ENCODE data around the gene TRPM1. TPM values are rescaled to one million over a fixed set of nuclear protein-coding genes. Genes with fewer than 3 reads are reported as not detected.

TRPM1 gene
- polyA plus RNA-seq, 2 of the 4 experiments (the other 2 are of a cell fraction) = not detected

- H3K4me2 ChIP-seq = no peak overlapping the region
- DNase-seq (ENCODE audit: low read depth in 1 of 2, low spot score in 1 of 2) (no peak), ATAC-seq (no peak), FAIRE-seq (no peak)
- CTCF ChIA-PET = interaction anchor here (1.5 to 2.5 kb wide), 2 partner anchors 18 to 124 kb away, joined by 3 to 7 read pairs; no protein-coding TSS in a partner anchor
- no peak overlapping the region for H3K4me3 ChIP-seq
- POLR2A ChIA-PET = interaction anchor here (1.6 kb wide), 1 partner anchor 14 kb away, joined by 6 read pairs; the partner anchor contains the start of gene MTMR10
- TF ChIP-seq EHMT2 (IDR thresholded peaks at IDR 0.05; ENCODE audit: low read depth) = no peak
- no peak for TF ChIP-seq EP300 (IDR thresholded peaks at IDR 0.05)
- TF ChIP-seq NR3C1 (IDR thresholded peaks at IDR 0.05) = no peak
- no peak for TF ChIP-seq CTCF (IDR thresholded peaks at IDR 0.05)
- no peak for TF ChIP-seq PHF8 (IDR thresholded peaks at IDR 0.05; ENCODE audit: borderline replicate concordance, low read depth)
- TF ChIP-seq KDM5A (IDR thresholded peaks at IDR 0.05) = no peak
- TF ChIP-seq HEYL (CRISPR knock-in tag; IDR thresholded peaks at IDR 0.05) = no peak
- TF ChIP-seq FOSL2 (IDR thresholded peaks at IDR 0.05) = no peak
- TF ChIP-seq FOSL2 (CRISPR knock-in tag; IDR thresholded peaks at IDR 0.05) = no peak
- H3K9me3 ChIP-seq = no peaks in the 10 kb centered on the region
- H3K4me1 ChIP-seq = no peaks in the 10 kb centered on the region
- no peak overlapping the region for H3K27ac ChIP-seq
- 52% methylated on average over 2 of the region's 2 CpGs for WGBS (ENCODE audit: missing lambda C conversion rate)
These were observed 95.9 kb downstream of the TRPM1 start for GRCh38 chr15:31005660-31006059.

GRCh38 chr15:31004220-31004733, 97.2 kb downstream of the TRPM1 start:
- ATAC-seq (0 out of 6 replicates have a peak, but pooled peaks of 1 of the 2 experiments have one; percentile 45), FAIRE-seq (no peak), DNase-seq (ENCODE audit: low read depth in 1 of 2, low spot score in 1 of 2) (no peak)
- no peaks in the 10 kb centered on the region for H3K9me3 ChIP-seq
- no peaks in the 10 kb centered on the region for H3K4me1 ChIP-seq
- no peak overlapping the region for H3K4me2 ChIP-seq
- WGBS (ENCODE audit: missing lambda C conversion rate) = 51% methylated on average over 5 of the region's 5 CpGs
- ChIA-PET POLR2A (interaction anchor here (2.8 kb wide), 1 partner anchor 13 kb away, joined by 10 read pairs; the partner anchor contains the start of gene MTMR10), CTCF (interaction anchor here (2.2 to 2.7 kb wide), 2 partner anchors 12 to 125 kb away, joined by 6 to 10 read pairs; partner anchors contain the start of gene MTMR10)
- TF ChIP-seq MAX (IDR thresholded peaks at IDR 0.05) (no peak), RARB (CRISPR knock-in tag; IDR thresholded peaks at IDR 0.05) (no peak), CBX8 (IDR thresholded peaks at IDR 0.05) (no peak), KDM5A (IDR thresholded peaks at IDR 0.05) (no peak), EHF (CRISPR knock-in tag; IDR thresholded peaks at IDR 0.05) (no peak), SREBF2 (IDR thresholded peaks at IDR 0.05) (no peak), ZC3H11A (IDR thresholded peaks at IDR 0.05) (no peak), RNF2 (IDR thresholded peaks at IDR 0.05; ENCODE audit: borderline replicate concordance, low read depth) (no peak), ATOH8 (CRISPR knock-in tag; IDR thresholded peaks at IDR 0.05; ENCODE audit: low read depth) (no peak), TFCP2L1 (CRISPR knock-in tag; IDR thresholded peaks at IDR 0.05) (no peak), PHF8 (IDR thresholded peaks at IDR 0.05; ENCODE audit: borderline replicate concordance, low read depth) (no peak), HDAC2 (IDR thresholded peaks at IDR 0.05) (no peak), ELK1 (IDR thresholded peaks at IDR 0.05; ENCODE audit: low read depth, low read length) (no peak), POLR2A (IDR thresholded peaks at IDR 0.05; ENCODE audit: low read length) (no peak), ESRRA (IDR thresholded peaks at IDR 0.05; ENCODE audit: borderline replicate concordance, low read length) (no peak), E2F6 (IDR thresholded peaks at IDR 0.05; ENCODE audit: borderline replicate concordance, low read depth) (no peak), CEBPB (IDR thresholded peaks at IDR 0.05) (no peak)
- H3K27ac ChIP-seq = no peak overlapping the region
- no peak overlapping the region for H3K4me3 ChIP-seq
